BJ (cell line): ENCODE measurements around the gene SORCS2. TPM values are rescaled to one million over a fixed set of nuclear protein-coding genes. Genes with fewer than 3 reads are reported as not detected.

Experiments
- CTCF ChIA-PET: fragments of 350-600 bp; formaldehyde crosslinking; extraction: SDS; loops from one replicate; lab custom pipeline; 2021; ENCODE audit warnings: antibody characterized with exemption, inconsistent platforms; lab: Yijun Ruan, JAX
- POLR2A ChIA-PET: fragments of 300-600 bp; sonication (Branson Sonifier 250); formaldehyde crosslinking; extraction: SDS; loops from one replicate; lab custom pipeline; 2021; ENCODE audit warnings: antibody characterized with exemption; lab: Charles Lee
- DNase-seq: peaks from one replicate; pipeline ENCODE4 v3.0.0-alpha.2; 2011; ENCODE audit warnings: low read depth
- H3K27me3 ChIP-seq: 2 replicates; pipeline ENCODE4 v1.6.0; 2011; ENCODE audit warnings: low read length; ENCODE audit not compliant: control insufficient read depth, insufficient read depth
- H3K36me3 ChIP-seq: 2 replicates; pipeline ENCODE4 v1.5.1; 2011; ENCODE audit warnings: low read length; ENCODE audit not compliant: control insufficient read depth, insufficient read depth
- H3K4me3 ChIP-seq: 2 replicates; pipeline ENCODE4 v1.5.1; 2011; ENCODE audit warnings: low read depth, mild to moderate bottlenecking, control low read depth, low read length
- polyA plus RNA-seq: library from polyadenylated mRNA; depleted of rRNA; stranded (reverse); fragments of >200 nt; gene quantifications from 2 replicates; pipeline ENCODE4 v1.2.3, GENCODE V29; 2011
- TF ChIP-seq, protein P1 (sequence below): IDR thresholded peaks from 2 replicates; pipeline ENCODE4 v1.5.1; 2011; ENCODE audit warnings: low read depth, mild to moderate bottlenecking, control low read depth, inconsistent platforms, low read length, moderate library complexity; ENCODE audit not compliant: insufficient read depth

Gene SORCS2
- polyA plus RNA-seq, 1 experiment: 0.63 TPM

DNA sequence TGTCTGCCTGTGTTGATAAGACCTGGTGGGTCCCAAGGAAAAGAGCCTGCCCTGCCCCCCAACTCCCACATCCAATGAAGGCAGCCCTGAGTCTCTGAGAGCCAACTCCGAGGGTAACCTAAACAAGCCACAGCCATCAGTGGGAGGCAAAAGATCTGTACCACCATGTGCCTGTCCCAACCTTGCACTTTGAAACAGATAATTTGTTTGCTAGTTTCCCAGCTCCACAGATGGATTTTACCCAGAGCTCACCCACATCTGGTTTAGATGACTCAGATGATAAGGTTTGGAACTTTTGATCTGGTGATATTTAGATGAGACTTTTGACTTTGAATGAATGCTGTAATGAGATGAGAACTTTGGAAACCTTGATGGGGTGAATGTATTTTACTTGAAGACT, 488.4 kb downstream of the SORCS2 start:
- no peaks in the 10 kb centered on the region for H3K36me3 ChIP-seq
- H3K4me3 ChIP-seq: no peak overlapping the region
- no peak for DNase-seq
- H3K27me3 ChIP-seq: peaks cover 5% of the 10 kb centered on the region; the same call in 1 of the 2 replicates
- CTCF ChIA-PET: no interaction called here
- TF ChIP-seq, protein P1, sequence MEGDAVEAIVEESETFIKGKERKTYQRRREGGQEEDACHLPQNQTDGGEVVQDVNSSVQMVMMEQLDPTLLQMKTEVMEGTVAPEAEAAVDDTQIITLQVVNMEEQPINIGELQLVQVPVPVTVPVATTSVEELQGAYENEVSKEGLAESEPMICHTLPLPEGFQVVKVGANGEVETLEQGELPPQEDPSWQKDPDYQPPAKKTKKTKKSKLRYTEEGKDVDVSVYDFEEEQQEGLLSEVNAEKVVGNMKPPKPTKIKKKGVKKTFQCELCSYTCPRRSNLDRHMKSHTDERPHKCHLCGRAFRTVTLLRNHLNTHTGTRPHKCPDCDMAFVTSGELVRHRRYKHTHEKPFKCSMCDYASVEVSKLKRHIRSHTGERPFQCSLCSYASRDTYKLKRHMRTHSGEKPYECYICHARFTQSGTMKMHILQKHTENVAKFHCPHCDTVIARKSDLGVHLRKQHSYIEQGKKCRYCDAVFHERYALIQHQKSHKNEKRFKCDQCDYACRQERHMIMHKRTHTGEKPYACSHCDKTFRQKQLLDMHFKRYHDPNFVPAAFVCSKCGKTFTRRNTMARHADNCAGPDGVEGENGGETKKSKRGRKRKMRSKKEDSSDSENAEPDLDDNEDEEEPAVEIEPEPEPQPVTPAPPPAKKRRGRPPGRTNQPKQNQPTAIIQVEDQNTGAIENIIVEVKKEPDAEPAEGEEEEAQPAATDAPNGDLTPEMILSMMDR: no peak
- POLR2A ChIA-PET: no interaction called here

DNA sequence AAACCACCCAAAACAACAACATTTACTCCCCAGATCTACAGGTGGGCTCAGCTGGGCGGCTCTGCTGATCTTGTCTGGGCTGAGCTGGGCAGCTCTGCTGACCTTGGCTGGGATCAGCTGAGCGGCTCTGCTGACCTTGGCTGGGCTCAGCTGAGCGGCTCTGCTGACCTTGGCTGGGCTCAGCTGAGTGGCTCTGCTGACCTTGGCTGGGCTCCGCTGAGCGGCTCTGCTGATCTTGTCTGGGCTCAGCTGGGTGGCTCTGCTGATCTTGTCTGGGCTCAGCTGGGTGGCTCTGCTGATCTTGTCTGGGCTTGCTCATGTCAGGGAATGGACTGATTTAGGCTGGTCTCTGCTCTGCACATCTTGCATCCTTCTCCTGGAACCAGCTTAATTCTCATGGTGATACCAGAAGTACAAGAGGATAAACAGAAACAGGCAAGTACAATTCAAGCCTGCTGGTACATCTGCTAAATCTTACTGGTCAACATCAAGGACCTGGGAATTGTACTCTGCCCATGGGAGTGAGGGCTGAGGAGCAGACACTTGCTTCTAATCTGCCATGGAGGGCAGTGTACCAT, 490.9 kb downstream of the SORCS2 start:
- CTCF ChIA-PET: interaction anchor here (0.7 to 1.4 kb wide), 5 partner anchors 9 to 712 kb away, joined by 3 to 4 read pairs (median 3); no protein-coding TSS in a partner anchor
- peaks cover 7% of the 10 kb centered on the region; the same call in 1 of the 2 replicates for H3K27me3 ChIP-seq

DNA sequence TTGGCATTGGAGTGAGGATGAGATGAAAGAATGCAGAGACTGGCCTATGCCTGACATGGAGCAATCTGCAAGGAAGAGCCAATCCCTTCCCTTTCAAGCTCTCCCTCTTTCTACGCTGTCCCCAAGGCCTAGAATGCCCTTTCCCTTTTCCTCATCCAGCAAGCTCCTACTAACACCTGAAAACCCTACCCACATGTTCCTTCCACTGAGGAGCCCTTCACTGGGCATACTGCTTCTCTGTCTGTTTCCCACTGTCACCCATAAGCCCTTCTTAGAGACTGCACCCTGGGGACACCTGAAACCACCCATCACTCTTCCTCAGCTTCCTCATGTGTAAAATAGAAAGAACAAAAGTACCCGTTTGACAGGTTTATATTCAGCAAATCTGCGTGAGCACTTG, 492.0 kb downstream of the SORCS2 start:
- Histone ChIP-seq H3K36me3 (no peaks in the 10 kb centered on the region), H3K4me3 (no peak overlapping the region), H3K27me3 (peaks cover 7% of the 10 kb centered on the region; the same call in 1 of the 2 replicates)
- ChIA-PET POLR2A (no interaction called here), CTCF (interaction anchor here (1.4 kb wide), 1 partner anchor 36 kb away, joined by 3 read pairs; no protein-coding TSS in a partner anchor)
- no peak for DNase-seq
- TF ChIP-seq, protein P1: no peak

More for the DNA sequence above, 490.9 kb downstream of the SORCS2 start:
- Histone ChIP-seq H3K36me3 (no peaks in the 10 kb centered on the region), H3K4me3 (no peak overlapping the region)
- TF ChIP-seq, protein P1: no peak
- no peak for DNase-seq
- POLR2A ChIA-PET: no interaction called here

DNA sequence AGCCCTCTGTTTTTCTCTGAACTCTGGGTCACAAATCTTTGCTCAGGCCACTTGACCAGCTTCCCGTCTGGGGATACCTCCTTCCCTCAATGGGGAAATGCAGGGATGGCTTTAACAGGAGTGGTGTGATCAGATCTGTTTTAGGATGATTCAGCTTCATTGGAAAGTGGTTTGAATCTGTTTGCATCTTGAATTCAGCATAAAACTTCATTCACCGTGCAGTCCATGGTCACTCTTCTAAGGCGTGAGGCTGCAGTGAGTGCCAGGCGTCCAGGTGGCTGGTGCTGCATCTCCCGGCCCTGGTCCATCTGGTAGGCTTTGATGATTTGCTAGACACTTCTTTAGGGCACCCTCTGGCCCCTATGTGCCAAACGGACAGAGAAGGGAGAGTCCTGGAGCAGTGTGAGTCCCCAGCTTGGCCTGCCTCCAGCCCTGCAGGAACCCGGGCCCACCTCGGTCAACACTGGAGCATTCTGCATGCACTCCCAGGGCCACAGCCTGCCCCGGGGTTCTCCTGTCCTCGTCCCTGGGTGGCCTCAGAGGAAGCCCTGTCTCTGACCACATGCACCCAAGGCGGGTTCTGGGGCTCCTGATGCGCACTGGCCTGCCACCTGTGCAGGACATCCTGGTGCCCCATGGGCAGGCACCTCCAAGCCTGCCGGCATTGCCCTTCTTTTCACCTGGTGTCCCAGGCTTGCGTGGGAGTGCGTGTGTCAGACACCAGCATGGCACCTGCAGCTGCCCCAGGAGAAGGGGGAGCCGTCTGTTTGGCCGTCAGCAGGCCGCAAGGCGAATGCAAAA, 493.9 kb downstream of the SORCS2 start:
- no peaks in the 10 kb centered on the region for H3K36me3 ChIP-seq
- peaks cover 3% of the 10 kb centered on the region; the same call in 1 of the 2 replicates for H3K27me3 ChIP-seq
- ChIA-PET CTCF (no interaction called here), POLR2A (no interaction called here)
- H3K4me3 ChIP-seq: no peak overlapping the region
- no peak for DNase-seq
- TF ChIP-seq, protein P1: no peak

DNA sequence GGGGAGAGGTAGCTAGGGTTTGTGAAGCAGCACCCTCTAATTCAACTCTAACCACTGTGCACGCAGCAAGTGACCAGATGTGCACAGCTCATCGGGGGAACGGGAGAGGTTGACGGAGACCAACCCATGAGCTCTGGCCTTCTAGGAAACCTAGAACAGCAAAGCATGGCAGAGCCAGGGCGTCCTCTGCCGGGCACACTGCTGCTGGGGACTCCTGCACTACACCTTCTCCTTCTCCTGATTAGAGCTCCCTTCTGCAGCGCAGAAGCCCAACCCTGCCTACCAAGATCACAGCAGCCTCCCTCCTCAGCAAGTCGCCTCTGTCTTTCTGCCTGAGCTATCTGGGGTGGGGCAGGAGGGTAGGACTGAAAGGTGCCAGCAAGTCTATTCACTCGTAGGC, 494.7 kb downstream of the SORCS2 start:
- H3K36me3 ChIP-seq: no peaks in the 10 kb centered on the region
- peaks cover 3% of the 10 kb centered on the region; the same call in 1 of the 2 replicates for H3K27me3 ChIP-seq
- H3K4me3 ChIP-seq: no peak overlapping the region
- TF ChIP-seq, protein P1: no peak
- ChIA-PET POLR2A (no interaction called here), CTCF (no interaction called here)
- no peak for DNase-seq
